ENCODE data around the gene KLHL26. TPM values are rescaled to one million over a fixed set of nuclear protein-coding genes. Genes with fewer than 3 reads are reported as not detected.
A peak's percentile ranks its signal among the peaks of the same experiment; 100 is the strongest.

KLHL26 gene
- total and polyA plus RNA-seq, 2 experiments from 2014 or later, result 2.9 to 6.4 TPM

DNA sequence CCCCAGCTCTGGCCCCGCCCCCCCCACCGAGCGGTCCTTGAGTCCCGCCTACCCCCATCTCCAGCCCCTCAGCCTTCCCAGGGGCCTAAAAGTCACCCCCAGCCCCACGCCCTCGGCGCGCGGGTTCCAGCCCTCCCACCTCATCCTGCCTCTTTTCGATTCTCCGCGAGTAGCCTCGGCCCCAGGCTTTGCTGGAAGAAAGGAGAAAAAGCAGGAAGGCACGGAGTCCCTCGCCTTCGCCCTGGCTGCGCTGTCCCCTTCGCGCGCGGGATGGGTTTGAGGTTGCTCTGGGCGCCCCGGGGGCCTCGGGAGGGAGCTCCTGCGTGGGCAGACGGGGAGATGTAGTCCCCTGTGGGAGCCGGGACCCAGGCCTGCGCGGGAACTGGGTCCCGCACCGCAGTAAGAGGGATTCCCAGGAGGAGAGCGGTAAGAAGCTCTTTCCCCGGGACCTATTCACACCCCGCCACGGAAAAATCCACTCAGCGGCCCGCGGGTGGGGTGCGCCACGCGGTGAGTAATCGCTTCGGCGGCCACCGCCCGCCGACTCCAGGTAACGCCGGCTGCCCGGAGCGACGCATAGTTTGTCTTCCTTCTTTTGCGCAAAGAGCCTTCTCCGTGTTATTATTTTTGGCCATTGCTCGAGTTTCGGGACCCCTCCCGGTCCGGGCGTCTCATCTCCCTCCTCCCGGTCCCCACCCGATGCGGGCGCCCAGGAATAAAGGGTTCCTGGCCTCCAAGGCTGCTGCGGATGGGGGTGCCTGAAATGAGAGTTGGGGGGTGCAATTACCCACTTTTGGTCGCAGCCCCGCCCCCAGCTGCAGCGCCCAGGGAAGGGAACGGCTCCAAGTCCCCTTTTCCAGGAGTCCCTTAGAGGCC is 29.4 kb upstream of the KLHL26 start:
- Histone ChIP-seq H3K9me2 (ENCODE audit: insufficient read depth) (no peaks in the 10 kb centered on the region), H4K20me1 (ENCODE audit: insufficient read depth) (no peaks in the 10 kb centered on the region), H3K27me3 (replicated peaks; ENCODE audit: insufficient read depth) (peaks cover 67% of the 10 kb centered on the region), H3K4me2 (ENCODE audit: unreplicated experiment) (peak overlapping the region; percentile 38), H3K4me1 (ENCODE audit: insufficient read depth) (no peaks in the 10 kb centered on the region), H3K36me3 (ENCODE audit: low read depth) (no peaks in the 10 kb centered on the region), H3K79me2 (ENCODE audit: insufficient read depth) (no peaks in the 10 kb centered on the region), H3K9me3 (ENCODE audit: low read depth) (no peaks in the 10 kb centered on the region), H3F3A (ENCODE audit: insufficient read depth) (0 out of 2 replicates have a peak, but pooled peaks cover 6% of the 10 kb centered on the region), H3K9ac (no peak overlapping the region), H3K27ac (no peak overlapping the region), H3K4me3 (peak overlapping the region; percentile 30; the same call in 1 of the 2 replicates), H2AFZ (no peak overlapping the region)
- peak; percentile 32 for DNase-seq
- TF ChIP-seq EZH2phosphoT487 (IDR thresholded peaks at IDR 0.05; ENCODE audit: insufficient read depth, low read depth) (0 out of 2 replicates have a peak, but pooled peaks have one; percentile 45), EZH2 (IDR thresholded peaks at IDR 0.05; ENCODE audit: insufficient read depth, poor library complexity, severe bottlenecking) (no peak)
- in situ Hi-C loops (cut with MboI), result loop anchor here (10.0 kb wide), 1 partner anchor 237 kb away; no protein-coding TSS in a partner anchor
- WGBS, 2 experiments (ENCODE audit: low coverage in 1 of 2, low lambda C conversion rate in 2 of 2, missing lambda C conversion rate in 2 of 2), result 4 to 5% methylated on average over 45 to 68 of the region's 68 CpGs

DNA sequence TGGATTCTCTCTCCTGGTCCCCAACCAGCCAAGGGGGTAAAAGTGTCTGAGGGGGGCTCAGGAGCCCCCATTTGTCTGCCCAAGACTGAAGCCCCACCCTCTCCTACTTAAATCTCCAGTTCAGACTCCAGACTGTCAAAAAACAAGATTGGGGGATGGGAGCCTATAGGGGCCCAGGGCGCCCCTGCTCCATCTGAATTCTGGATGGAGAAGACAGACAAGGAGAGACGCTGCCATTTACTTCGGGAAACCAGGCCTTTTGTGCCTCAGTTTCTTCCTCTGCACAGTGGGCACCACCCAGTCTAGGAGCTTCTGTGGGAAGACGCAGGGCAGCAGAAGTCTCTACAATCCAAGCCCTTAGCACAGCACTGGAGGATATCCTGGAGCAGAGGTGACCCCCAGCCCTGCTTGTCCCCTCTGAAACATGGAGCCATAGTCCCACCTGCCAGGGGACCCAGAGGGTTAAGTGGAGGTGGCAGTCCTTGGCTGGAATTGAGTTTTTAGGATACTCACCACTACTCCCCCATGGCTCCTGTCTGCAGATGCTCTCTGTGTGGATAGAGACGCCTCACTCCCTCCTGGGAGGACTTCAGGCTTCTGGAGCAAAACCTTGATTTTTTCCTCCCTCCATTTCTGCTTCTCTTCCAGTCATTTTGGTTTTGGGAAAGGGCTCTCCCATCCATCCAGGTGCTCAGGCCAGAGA is 28.6 kb upstream of the KLHL26 start:
- no peaks in the 10 kb centered on the region for H3K9me2 ChIP-seq (ENCODE audit: insufficient read depth)
- H3K27ac ChIP-seq, result no peak overlapping the region
- H3K4me2 ChIP-seq (ENCODE audit: unreplicated experiment), result no peak overlapping the region
- no peaks in the 10 kb centered on the region for H4K20me1 ChIP-seq (ENCODE audit: insufficient read depth)
- H3F3A ChIP-seq (ENCODE audit: insufficient read depth), result 0 out of 2 replicates have a peak, but pooled peaks cover 6% of the 10 kb centered on the region
- WGBS, 2 experiments (ENCODE audit: low coverage in 1 of 2, low lambda C conversion rate in 2 of 2, missing lambda C conversion rate in 2 of 2), result 36 to 39% methylated on average over 5 of the region's 5 CpGs
- DNase-seq, result no peak
- H2AFZ ChIP-seq, result no peak overlapping the region
- in situ Hi-C loops (cut with MboI), result loop anchor here (10.0 kb wide), 1 partner anchor 237 kb away; no protein-coding TSS in a partner anchor
- H3K4me1 ChIP-seq (ENCODE audit: insufficient read depth), result no peaks in the 10 kb centered on the region
- no peaks in the 10 kb centered on the region for H3K9me3 ChIP-seq (ENCODE audit: low read depth)
- no peaks in the 10 kb centered on the region for H3K36me3 ChIP-seq (ENCODE audit: low read depth)
- H3K4me3 ChIP-seq, result no peak overlapping the region
- no peak for TF ChIP-seq EZH2 (IDR thresholded peaks at IDR 0.05; ENCODE audit: insufficient read depth, poor library complexity, severe bottlenecking)
- TF ChIP-seq EZH2phosphoT487 (IDR thresholded peaks at IDR 0.05; ENCODE audit: insufficient read depth, low read depth), result no peak
- no peak overlapping the region for H3K9ac ChIP-seq
- no peaks in the 10 kb centered on the region for H3K79me2 ChIP-seq (ENCODE audit: insufficient read depth)
- peaks cover 74% of the 10 kb centered on the region for H3K27me3 ChIP-seq (replicated peaks; ENCODE audit: insufficient read depth)

DNA sequence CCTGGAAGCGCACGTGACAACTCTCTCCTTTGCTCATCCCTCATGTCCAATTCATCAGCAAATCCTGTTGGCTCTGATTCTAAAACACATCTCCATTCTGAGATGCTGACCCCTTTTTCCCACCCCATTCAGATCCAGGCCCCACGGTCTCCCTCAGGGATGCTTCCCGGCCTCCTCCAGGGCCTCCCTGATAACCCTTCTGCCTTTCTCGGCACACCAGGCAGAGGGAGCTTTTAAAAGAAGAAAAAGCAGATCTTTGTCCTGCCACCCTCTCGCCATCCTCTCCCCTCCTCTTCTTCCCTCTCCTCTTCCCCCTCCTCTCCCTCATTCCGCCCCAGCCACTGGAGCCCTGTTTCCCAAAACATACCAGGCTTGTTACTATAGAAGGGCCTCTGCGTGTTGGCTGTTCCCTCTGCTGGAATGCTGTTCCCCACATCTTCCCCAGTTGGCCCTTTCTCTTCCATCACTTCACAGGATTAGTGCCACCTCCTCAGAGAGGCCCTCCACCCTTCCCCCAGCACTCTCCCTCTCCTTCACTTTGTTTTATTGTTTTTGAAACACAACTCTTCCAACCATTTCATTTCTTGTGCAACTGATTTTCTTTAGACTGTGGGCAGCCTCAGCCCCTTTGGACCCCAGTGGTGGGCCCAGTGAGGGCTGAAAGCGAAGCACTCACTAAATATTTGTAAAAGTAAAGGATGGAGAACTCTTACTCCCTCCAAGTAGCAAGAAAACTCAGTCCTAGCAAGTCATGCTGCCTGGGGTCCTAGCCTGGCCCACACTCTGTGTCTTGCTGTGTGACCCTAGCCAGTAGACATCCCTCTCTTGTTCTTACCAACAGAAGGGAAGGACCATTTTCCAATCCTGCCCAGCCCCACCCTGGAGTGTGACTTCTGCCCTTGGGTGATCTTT is 27.8 kb upstream of the KLHL26 start:
- Histone ChIP-seq H3K4me1 (ENCODE audit: insufficient read depth) (no peaks in the 10 kb centered on the region), H3K27me3 (replicated peaks; ENCODE audit: insufficient read depth) (peaks cover 81% of the 10 kb centered on the region), H3K36me3 (ENCODE audit: low read depth) (no peaks in the 10 kb centered on the region), H3F3A (ENCODE audit: insufficient read depth) (0 out of 2 replicates have a peak, but pooled peaks cover 6% of the 10 kb centered on the region), H2AFZ (no peak overlapping the region), H3K79me2 (ENCODE audit: insufficient read depth) (no peaks in the 10 kb centered on the region), H3K9me3 (ENCODE audit: low read depth) (no peaks in the 10 kb centered on the region), H3K4me2 (ENCODE audit: unreplicated experiment) (no peak overlapping the region), H3K9me2 (ENCODE audit: insufficient read depth) (no peaks in the 10 kb centered on the region), H3K27ac (no peak overlapping the region), H4K20me1 (ENCODE audit: insufficient read depth) (no peaks in the 10 kb centered on the region), H3K4me3 (no peak overlapping the region), H3K9ac (no peak overlapping the region)
- in situ Hi-C loops (cut with MboI), result loop anchor here (10.0 kb wide), 1 partner anchor 236 kb away; no protein-coding TSS in a partner anchor
- no peak for DNase-seq
- TF ChIP-seq EZH2phosphoT487 (IDR thresholded peaks at IDR 0.05; ENCODE audit: insufficient read depth, low read depth) (no peak), EZH2 (IDR thresholded peaks at IDR 0.05; ENCODE audit: insufficient read depth, poor library complexity, severe bottlenecking) (no peak)
- WGBS, 2 experiments (ENCODE audit: low coverage in 1 of 2, low lambda C conversion rate in 2 of 2, missing lambda C conversion rate in 2 of 2), result 60 to 70% methylated on average over 8 to 9 of the region's 9 CpGs

All from GM23248 (cell line).